NOMO-1 treated with dmso at 0.1 percent for 144 hours (cell line): ENCODE measurements around the gene ISOC1.

ENCODE experiments used
- DNase-seq: peaks from one replicate; lab custom pipeline; 2025; ENCODE audit not compliant: unreplicated experiment; lab: John Stamatoyannopoulos, UW

ISOC1 gene

GRCh38 chr5:129094924-129095899 is 663 bp downstream of the ISOC1 start:
- DNase-seq, result peak; percentile 5

- DNase-seq, result no peak
Observed at GRCh38 chr5:129096382-129096991, 1.9 kb downstream of the ISOC1 start.

- no peak for DNase-seq
Observed at GRCh38 chr5:129097498-129098296, 3.1 kb downstream of the ISOC1 start.

- no peak for DNase-seq
Observed at GRCh38 chr5:129098488-129099183, 4.1 kb downstream of the ISOC1 start.

GRCh38 chr5:129099184-129099569 is 4.6 kb downstream of the ISOC1 start:
- DNase-seq, result no peak

GRCh38 chr5:129101794-129102193 is 7.2 kb downstream of the ISOC1 start:
- no peak for DNase-seq

GRCh38 chr5:129103397-129103796 is 8.8 kb downstream of the ISOC1 start:
- no peak for DNase-seq

GRCh38 chr5:129104915-129105455 is 10.4 kb downstream of the ISOC1 start:
- DNase-seq, result no peak

GRCh38 chr5:129107637-129108036 is 13.1 kb downstream of the ISOC1 start:
- DNase-seq, result no peak

- no peak for DNase-seq
Observed at GRCh38 chr5:129110742-129111141, 16.2 kb downstream of the ISOC1 start.

- no peak for DNase-seq
Observed at GRCh38 chr5:129111351-129111750, 16.8 kb downstream of the ISOC1 start.

- DNase-seq, result no peak
Observed at GRCh38 chr5:129112295-129112694, 17.7 kb downstream of the ISOC1 start.

GRCh38 chr5:129113867-129114266 is 19.3 kb downstream of the ISOC1 start:
- no peak for DNase-seq

- DNase-seq, result no peak
Observed at GRCh38 chr5:129114539-129115193, 20.1 kb downstream of the ISOC1 start.

GRCh38 chr5:129115680-129116079 is 21.1 kb downstream of the ISOC1 start:
- no peak for DNase-seq

- DNase-seq, result no peak
Observed at GRCh38 chr5:129116797-129117196, 22.2 kb downstream of the ISOC1 start.

- no peak for DNase-seq
Observed at GRCh38 chr5:129118405-129118804, 23.9 kb downstream of the ISOC1 start.

GRCh38 chr5:129118826-129119225 is 24.3 kb downstream of the ISOC1 start:
- no peak for DNase-seq

GRCh38 chr5:129120158-129120581 is 25.6 kb downstream of the ISOC1 start:
- DNase-seq, result no peak

- no peak for DNase-seq
Observed at GRCh38 chr5:129122560-129122959, 28.0 kb downstream of the ISOC1 start.
